GM19468 (cell line): ENCODE measurements around the gene NOXO1.

Source experiments
- ATAC-seq: cut with Tn5 transposase; IDR thresholded peaks from one replicate; pipeline ENCODE4 v1.9.1; 2021; ENCODE audit warnings: mild to moderate bottlenecking, moderate library complexity, moderate number of reproducible peaks; ENCODE audit not compliant: unreplicated experiment; ENCODE audit errors: extremely low read depth

Gene NOXO1, protein sequence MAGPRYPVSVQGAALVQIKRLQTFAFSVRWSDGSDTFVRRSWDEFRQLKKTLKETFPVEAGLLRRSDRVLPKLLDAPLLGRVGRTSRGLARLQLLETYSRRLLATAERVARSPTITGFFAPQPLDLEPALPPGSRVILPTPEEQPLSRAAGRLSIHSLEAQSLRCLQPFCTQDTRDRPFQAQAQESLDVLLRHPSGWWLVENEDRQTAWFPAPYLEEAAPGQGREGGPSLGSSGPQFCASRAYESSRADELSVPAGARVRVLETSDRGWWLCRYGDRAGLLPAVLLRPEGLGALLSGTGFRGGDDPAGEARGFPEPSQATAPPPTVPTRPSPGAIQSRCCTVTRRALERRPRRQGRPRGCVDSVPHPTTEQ

GRCh38 chr16:1981398-1981836 is at the start of gene NOXO1:
Gene NOXO1, minus strand, starts transcription at chr16:1981469. Its CDS starts 290 bp downstream, at chr16:1981179.
- no peak for ATAC-seq

DNA sequence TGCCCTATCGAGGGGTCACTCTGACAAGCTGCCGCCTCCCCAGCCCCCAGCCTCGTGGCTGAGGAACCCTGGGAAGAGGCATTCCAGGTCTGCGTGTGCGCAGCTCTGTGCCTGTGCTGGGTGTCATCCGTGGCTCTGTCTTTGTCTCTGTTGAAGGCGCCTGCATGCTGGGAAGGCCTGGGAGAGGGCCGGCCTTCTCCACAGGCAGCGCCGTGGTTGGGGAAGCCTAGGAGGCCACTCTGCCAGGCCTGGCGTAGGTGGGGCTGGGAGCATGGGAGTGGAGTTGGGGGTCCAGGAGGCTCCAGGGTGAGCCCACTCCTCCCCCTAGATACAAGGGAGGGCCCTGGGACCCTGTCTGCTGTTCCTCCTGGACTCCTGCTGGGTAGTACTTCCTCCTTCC is 48.8 kb upstream of the NOXO1 start:
- ATAC-seq = no peak

DNA sequence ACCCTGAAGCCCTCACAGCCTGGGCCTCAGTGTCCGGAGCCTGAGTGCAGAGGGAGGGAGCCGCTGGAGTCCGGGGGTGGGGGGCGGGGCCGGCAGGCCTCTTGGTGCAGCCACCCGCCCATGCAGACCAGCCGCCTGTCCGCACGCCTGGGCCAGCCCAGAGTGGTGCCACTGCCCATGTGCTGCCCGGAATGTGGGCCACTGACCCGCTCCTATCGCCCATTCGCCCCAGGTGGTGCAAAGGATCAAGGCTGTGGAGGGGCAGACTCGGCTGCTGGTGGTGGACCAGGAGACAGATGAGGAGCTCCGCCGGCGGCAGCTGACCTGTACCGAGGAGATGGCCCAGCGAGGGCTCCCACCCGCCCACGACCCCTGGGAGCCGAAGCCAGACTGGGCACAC is 48.1 kb upstream of the NOXO1 start:
- ATAC-seq = no peak

GRCh38 chr16:2028620-2029220 is 47.5 kb upstream of the NOXO1 start:
- ATAC-seq = no peak

GRCh38 chr16:2028146-2028545 is 46.9 kb upstream of the NOXO1 start:
- ATAC-seq = no peak

DNA sequence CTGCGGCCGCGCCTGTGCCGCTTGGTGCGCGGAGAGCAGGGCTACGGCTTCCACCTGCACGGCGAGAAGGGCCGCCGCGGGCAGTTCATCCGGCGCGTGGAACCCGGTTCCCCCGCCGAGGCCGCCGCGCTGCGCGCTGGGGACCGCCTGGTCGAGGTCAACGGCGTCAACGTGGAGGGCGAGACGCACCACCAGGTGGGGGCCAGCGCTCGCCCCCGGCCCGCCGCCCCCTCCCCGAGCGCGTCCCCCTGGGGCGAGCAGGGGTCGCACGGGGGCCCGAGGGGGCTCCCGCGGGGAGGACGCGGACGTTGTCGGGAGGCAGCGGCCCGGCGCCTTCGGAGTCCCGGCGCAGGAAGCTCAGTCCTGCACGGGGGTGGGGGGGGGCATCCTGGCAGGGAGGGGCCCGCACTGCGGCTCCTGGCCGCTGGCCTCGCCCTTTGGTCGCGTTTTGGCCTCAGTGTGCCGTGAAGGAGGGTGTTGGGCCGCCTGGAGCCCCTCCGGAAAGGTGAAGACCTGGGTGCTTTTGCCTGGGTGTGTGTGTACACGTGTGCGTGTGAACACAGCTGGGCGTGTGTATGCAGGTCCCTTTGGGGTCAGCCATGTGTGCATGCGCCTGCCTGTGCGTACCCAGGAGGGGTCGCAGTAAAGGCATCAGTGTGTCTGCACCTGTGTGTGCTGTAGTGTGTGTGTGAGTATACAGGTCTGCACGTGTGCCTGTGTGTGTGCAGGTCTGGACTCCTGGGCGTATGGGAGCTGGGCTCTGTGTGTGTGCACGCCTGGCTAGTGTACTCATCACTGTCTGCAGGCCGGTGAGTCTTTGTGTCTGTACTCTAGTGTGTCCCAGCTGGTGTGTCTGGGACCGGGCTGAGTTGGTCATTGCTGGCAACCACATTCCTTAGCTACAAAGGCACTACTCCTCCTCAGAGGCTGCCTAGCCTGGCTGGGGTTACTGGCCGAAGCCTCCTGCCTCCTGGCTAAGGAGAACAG is 46.0 kb upstream of the NOXO1 start:
- no peak for ATAC-seq

GRCh38 chr16:2026461-2027023 is 45.3 kb upstream of the NOXO1 start, which contains the start of gene NHERF2:
Gene NHERF2, plus strand, starts transcription at chr16:2026902. Its CDS starts 104 bp downstream, at chr16:2027006.
- no peak for ATAC-seq

- no peak for ATAC-seq
Observed at GRCh38 chr16:2025878-2026460, 44.7 kb upstream of the NOXO1 start.

DNA sequence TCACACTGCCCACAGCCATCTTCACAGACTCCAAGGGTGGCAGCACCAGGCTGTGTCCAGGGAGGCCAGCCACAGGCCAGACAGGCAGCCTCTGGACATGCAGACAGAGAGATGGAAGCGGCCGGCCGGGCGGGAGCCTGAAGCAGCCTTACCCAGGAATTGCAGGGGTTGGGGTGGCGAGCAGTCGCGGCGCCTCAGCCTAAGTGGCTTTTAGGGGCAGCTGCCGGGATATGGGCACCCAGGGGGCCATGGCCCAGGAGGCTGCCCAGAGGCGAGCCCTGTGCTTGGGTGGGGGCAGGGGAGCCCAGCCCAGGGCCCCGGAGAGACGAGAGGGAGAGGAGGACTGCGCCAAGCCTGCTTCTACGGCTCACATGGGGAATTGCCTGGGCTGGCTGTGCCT is 44.0 kb upstream of the NOXO1 start:
- ATAC-seq = no peak

GRCh38 chr16:2024032-2024420 is 42.8 kb upstream of the NOXO1 start:
- ATAC-seq = no peak

DNA sequence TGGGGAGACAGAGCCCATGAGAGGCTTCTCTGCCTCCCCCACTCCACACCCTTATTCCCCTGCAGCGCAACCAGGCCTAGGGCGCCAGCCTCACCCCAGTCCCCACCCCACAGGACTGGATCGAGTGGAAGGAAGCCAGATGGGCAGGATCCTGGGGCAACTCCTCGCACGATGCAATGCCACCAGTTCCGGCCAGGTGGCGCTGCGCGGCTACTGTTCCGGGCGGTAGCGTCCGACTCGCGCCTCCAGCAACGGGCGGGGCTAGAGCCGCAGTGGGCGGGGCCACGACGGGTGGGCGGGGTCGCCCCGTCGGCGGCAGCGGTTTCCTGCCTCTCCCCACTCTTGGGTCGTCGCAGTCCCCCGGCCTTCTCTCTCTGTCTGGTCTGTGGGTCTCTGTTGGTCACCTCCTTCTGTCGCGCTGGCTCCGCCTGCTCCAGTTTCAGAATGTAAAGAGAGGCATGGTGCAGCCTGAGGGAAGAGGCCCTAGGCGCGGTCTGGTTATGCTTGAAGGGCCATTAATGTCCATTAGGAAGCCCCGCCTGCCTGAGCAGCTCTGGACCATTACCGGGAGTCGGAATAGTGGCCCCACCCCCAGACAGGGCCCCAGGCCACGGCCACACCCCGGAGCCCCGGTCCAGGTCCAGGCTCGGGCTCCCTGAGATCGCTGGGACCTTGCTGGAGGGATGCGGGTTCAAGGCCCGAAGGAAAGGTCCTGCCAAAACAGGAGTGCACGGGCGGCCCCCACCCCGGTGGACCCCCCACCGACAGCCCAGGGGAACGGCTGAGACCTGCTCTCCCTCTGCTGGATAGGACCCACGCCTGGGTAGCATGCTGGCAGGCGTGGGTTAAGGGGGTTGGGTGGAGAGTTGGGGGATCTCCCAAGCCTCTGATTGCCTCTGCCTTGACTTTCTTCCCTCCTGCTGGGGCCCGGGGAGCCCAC is 42.1 kb upstream of the NOXO1 start:
- ATAC-seq = no peak

DNA sequence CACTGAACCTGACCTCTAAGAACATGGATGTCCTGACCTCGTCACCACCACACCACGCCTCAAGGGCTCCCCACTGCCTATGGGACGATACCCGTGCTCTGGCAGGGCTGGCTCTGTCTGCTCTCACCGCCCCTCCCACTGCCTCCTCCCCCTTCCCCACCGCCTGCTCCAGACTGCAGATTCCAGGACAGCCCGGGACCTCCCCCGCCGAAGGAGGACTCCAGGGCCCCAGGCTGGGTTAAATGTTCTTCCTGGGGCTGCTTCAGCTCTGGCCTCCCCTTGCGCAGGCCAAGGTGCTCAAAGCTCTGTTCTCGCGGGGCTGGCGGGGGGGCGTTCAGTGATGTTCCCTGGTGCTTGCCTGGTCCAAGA is 41.4 kb upstream of the NOXO1 start:
- no peak for ATAC-seq

- no peak for ATAC-seq
Observed at GRCh38 chr16:2019921-2020831, 38.9 kb upstream of the NOXO1 start.

- no peak for ATAC-seq
Observed at GRCh38 chr16:2019518-2019920, 38.2 kb upstream of the NOXO1 start, which contains the start of gene NPW. Gene NPW, plus strand, starts transcription at chr16:2019785.

DNA sequence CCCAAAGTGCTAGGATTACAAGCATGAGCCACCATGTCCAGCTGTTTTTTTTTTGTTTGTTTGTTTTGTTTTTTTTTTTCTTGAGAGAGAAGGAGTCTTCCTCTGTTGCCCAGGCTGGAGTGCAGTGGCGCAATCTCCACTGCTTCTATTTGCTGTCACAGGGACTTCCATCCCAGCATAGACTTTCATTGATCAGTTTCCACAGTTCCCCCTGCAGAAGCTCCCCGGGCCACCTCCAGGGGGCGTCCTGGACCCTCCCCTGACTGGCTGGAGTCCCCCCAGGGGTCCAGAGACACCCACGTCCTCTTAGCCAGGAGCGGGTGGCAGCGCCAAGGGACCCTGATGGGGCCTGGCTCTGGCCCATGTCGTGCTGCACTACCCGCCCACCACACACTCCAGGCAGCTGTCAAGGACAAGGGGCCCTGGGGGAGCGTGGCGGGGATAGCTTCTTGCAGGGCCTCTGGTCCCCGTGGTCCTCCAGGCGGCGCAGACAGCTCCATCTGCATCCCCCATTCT is 35.2 kb upstream of the NOXO1 start:
- no peak for ATAC-seq

DNA sequence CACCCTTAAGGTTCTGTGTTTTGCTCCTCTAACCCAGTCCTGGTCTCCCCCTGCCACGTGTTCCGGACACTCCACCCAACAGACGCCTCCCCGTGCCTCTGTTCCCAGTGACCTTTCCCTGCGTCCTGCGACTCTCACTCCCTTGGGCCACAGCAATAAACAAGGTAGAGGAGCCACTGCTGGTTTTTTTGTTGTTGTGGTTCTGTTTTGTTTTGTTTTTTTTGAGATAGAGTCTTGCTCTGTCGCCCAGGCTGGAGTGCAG is 34.6 kb upstream of the NOXO1 start:
- no peak for ATAC-seq

DNA sequence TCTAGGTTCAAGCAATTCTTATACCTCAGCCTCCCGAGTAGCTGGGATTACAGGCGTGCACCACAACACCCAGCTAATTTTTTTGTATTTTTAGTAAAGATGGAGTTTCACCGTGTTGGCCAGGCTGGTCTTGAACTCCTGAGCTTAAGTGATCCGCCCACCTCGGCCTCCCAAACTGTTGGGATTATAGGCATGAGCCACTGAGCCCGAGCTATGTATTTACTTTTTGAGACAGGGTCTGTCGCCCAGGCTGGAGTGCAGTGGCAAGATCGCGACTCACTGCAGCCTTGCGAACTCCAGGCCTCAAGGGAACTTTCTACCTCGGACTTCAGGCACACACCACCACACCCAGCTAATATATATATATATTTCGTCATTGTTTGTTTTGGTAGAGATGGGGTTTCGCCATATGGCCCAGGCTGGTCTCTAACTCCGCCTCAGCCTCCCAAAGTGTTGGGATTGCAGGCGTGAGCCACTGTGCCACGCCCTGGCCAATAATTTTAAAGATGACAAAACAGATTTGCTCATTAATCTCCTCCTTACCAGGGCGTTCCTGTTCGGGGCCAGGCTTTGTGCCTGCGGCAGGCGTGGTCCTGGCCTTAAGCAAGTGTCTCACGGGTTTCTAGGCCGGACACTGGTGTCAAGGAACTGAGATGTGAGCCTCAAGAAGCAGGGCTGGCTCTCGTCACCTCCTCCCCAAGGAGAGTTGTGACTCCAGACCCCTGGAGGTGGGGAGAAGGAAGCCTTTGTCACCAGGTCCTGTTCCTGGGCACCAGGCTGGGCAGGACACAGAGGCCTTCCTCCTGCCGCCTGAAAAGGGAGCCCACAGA is 34.1 kb upstream of the NOXO1 start:
- ATAC-seq = no peak
